Central memory CD8-positive, alpha-beta T cell (primary cell): Measurements from ENCODE around the gene BRD3.

Source experiments
- ATAC-seq: fragments of 150-1000 bp; cut with Tn5 transposase; replicated peaks from 2 replicates; pipeline ENCODE4 v1.10.0; 2022; ENCODE audit warnings: mild to moderate bottlenecking, moderate FRiP score, moderate number of reproducible peaks; ENCODE audit not compliant: poor library complexity, severe bottlenecking; ENCODE audit errors: extremely low read depth
- DNase-seq, 2 donors: peaks; one replicate each; pipeline ENCODE4 v3.0.0; 2021; ENCODE audit warnings: low spot score in 2 of 2
- H3K27ac Mint-ChIP-seq: one replicate; pipeline ENCODE4 v1.8.0; 2022; ENCODE audit warnings: low read depth, mild to moderate bottlenecking, moderate library complexity, mixed read lengths
- H3K27me3 Mint-ChIP-seq: one replicate; pipeline ENCODE4 v1.8.0; 2022; ENCODE audit warnings: mixed read lengths
- H3K36me3 Mint-ChIP-seq: one replicate; pipeline ENCODE4 v1.8.0; 2022; ENCODE audit warnings: mild to moderate bottlenecking, moderate library complexity, mixed read lengths; ENCODE audit not compliant: insufficient read depth
- H3K4me1 Mint-ChIP-seq: one replicate; pipeline ENCODE4 v1.8.0; 2022; ENCODE audit warnings: mixed read lengths
- H3K4me3 Mint-ChIP-seq: one replicate; pipeline ENCODE4 v1.8.0; 2022; ENCODE audit warnings: mild to moderate bottlenecking, moderate library complexity, mixed read lengths
- H3K9me3 Mint-ChIP-seq: one replicate; pipeline ENCODE4 v1.8.0; 2022; ENCODE audit warnings: mixed read lengths

BRD3 gene

GRCh38 chr9:134056483-134057306, 11.1 kb downstream of the BRD3 start:
- H3K27me3 Mint-ChIP-seq, result no peaks in the 10 kb centered on the region
- DNase-seq (no peak), ATAC-seq (no peak)
- no peaks in the 10 kb centered on the region for H3K9me3 Mint-ChIP-seq
- no peak overlapping the region for H3K27ac Mint-ChIP-seq
- H3K36me3 Mint-ChIP-seq, result peaks cover 16% of the 10 kb centered on the region
- peaks cover 38% of the 10 kb centered on the region for H3K4me1 Mint-ChIP-seq
- no peak overlapping the region for H3K4me3 Mint-ChIP-seq

- Mint-ChIP-seq H3K9me3 (no peaks in the 10 kb centered on the region), H3K4me3 (no peak overlapping the region), H3K27me3 (no peaks in the 10 kb centered on the region), H3K4me1 (peaks cover 38% of the 10 kb centered on the region), H3K27ac (no peak overlapping the region), H3K36me3 (peaks cover 23% of the 10 kb centered on the region)
- no peak for DNase-seq
- ATAC-seq, result no peak
Measured at GRCh38 chr9:134055981-134056461, 11.8 kb downstream of the BRD3 start.

DNA sequence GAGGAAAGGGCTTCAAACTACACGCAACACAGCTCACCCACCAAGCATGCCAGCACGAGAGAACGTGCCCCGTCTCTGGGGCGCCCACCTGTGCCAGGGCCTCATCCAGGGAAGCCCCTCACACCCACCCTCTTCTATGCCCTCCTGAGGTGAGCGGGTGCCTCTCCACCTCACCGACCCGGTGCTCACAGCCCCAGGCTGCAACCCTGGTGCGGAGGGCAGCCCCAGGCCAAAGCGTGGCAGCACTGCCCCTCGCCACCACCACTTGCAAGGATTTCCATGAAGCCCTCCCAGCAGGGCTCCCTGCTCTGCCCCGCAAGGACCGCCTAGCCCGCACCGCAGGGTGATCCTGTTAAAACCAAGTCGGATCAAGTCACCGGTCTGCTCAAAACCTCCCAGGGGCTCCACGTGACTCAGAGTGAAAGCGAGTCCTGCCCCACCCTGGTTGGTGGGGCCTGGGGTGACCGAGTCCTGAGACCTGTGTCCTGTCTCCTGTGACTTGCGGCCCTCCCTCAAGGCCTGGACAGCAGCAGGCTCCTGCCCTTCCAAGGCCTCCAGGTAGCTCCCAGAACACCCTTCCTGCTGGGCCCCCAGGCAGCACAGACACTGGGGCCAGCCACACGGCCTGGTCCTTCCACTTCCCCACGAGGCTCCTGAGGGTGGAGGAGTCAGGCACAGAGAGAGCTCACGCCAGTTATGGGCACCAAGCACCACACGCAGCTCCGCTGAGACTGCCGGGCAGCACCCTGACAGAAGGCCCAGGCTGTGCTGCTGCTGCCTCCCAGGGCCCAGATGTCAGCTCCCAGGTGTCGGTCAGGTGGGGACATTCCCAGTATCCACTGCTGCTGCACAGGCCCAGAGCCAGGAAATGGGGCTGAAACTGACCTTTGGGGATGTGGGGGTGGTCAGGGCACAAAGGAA, 12.7 kb downstream of the BRD3 start:
- peaks cover 24% of the 10 kb centered on the region for H3K36me3 Mint-ChIP-seq
- ATAC-seq (no peak), DNase-seq (no peak)
- no peak overlapping the region for H3K4me3 Mint-ChIP-seq
- peaks cover 32% of the 10 kb centered on the region for H3K4me1 Mint-ChIP-seq
- no peak overlapping the region for H3K27ac Mint-ChIP-seq
- no peaks in the 10 kb centered on the region for H3K9me3 Mint-ChIP-seq
- H3K27me3 Mint-ChIP-seq, result no peaks in the 10 kb centered on the region

DNA sequence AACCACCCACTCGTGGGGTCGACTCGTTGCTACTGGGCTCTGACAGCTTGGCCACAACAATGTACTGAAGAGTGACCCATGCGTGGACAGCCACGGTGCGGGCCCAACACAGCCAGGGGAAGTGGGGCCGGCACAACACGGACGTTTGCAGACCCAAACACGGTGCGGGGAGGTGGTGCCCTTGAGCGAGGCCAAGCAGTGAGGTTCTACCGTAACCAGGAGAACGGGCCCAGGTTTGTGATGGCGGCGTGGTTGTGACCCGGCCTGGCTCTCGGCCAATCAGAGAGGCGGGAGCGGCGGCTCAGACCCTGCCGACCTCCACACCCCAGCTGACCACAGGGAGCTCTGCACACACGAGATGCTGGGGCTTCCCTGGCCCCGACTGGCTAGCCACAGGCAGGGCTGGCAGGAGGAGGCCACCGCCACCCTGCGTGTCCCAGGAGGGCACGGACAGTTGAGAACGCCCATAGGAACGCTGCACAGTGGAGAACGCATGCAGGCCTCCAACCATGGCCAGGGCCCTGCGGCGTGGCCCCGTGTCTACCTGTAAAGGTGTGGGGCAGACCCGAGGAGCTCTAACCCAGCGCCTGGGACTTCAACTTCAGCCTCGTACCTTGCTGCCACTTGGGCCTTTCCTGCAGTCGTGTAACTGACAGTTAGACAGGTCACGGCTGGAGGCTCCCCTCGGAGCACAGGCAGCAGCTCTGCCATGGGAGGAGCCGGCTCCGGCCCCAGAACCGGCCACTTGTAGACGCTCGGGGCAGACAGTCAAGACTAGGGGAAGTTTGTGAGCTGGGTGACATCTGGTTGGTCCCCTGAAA, 13.7 kb downstream of the BRD3 start:
- ATAC-seq (no peak), DNase-seq (no peak)
- H3K36me3 Mint-ChIP-seq, result peaks cover 28% of the 10 kb centered on the region
- H3K9me3 Mint-ChIP-seq, result no peaks in the 10 kb centered on the region
- H3K27me3 Mint-ChIP-seq, result no peaks in the 10 kb centered on the region
- H3K4me3 Mint-ChIP-seq, result no peak overlapping the region
- no peak overlapping the region for H3K27ac Mint-ChIP-seq
- peaks cover 23% of the 10 kb centered on the region for H3K4me1 Mint-ChIP-seq

- Mint-ChIP-seq H3K27ac (no peak overlapping the region), H3K4me1 (peaks cover 15% of the 10 kb centered on the region), H3K36me3 (peaks cover 30% of the 10 kb centered on the region), H3K4me3 (no peak overlapping the region), H3K27me3 (no peaks in the 10 kb centered on the region), H3K9me3 (no peaks in the 10 kb centered on the region)
- no peak for DNase-seq
- ATAC-seq, result no peak
Measured at GRCh38 chr9:134053401-134053871, 14.4 kb downstream of the BRD3 start.

DNA sequence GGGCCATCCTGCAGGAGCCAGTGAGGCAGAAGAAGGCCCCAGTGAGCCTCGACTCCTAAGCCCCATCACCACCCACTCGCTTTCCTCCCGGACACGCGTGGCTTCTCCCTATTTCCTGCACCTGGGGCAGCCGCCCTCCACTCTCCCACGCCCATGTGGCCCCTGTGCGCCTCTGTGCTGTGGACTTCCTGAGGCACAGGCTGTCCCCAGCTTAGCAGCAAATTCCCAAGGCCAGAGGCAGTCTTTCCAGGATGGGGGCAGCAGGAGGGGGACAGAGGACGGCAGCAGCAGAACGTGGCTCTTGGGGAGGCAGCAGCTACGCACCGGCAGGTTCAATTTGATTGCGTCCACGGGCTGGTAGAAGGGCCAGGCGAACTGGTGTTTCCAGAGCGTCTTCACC, 14.9 kb downstream of the BRD3 start:
- H3K4me1 Mint-ChIP-seq, result peaks cover 14% of the 10 kb centered on the region
- no peak overlapping the region for H3K27ac Mint-ChIP-seq
- H3K36me3 Mint-ChIP-seq, result peaks cover 30% of the 10 kb centered on the region

DNA sequence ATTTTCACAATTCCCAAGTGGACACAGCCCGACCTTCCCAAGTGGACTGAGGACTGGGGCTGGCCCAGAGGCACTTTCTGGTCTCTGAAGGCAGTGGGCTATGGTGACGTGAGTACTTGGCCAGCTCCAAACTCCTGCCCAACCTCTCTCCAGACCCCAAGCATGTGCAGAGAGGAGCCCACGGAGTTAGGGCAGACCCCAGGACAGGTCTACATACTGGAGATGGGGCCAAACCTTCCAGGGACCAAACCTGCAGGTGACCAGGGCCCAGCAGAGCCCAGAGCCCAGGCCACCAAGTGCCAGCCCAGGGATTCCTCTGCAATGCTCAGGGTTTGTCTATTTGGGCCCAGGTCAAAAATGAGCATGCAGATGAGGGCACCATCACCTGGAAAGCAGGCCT, 15.3 kb downstream of the BRD3 start:
- H3K27ac Mint-ChIP-seq, result no peak overlapping the region
- no peak for DNase-seq
- H3K9me3 Mint-ChIP-seq, result no peaks in the 10 kb centered on the region
- H3K36me3 Mint-ChIP-seq, result peaks cover 29% of the 10 kb centered on the region
- ATAC-seq, result no peak
- H3K27me3 Mint-ChIP-seq, result no peaks in the 10 kb centered on the region
- H3K4me1 Mint-ChIP-seq, result peaks cover 14% of the 10 kb centered on the region
- H3K4me3 Mint-ChIP-seq, result no peak overlapping the region

More for the DNA sequence above, 14.9 kb downstream of the BRD3 start:
- H3K27me3 Mint-ChIP-seq, result no peaks in the 10 kb centered on the region
- no peak for DNase-seq
- H3K4me3 Mint-ChIP-seq, result no peak overlapping the region
- ATAC-seq, result no peak
- no peaks in the 10 kb centered on the region for H3K9me3 Mint-ChIP-seq

- no peak overlapping the region for H3K27ac Mint-ChIP-seq
- no peak for ATAC-seq
- no peak overlapping the region for H3K4me3 Mint-ChIP-seq
- DNase-seq, result no peak
- H3K4me1 Mint-ChIP-seq, result peaks cover 3% of the 10 kb centered on the region
- H3K36me3 Mint-ChIP-seq, result peaks cover 30% of the 10 kb centered on the region
- no peaks in the 10 kb centered on the region for H3K9me3 Mint-ChIP-seq
- H3K27me3 Mint-ChIP-seq, result no peaks in the 10 kb centered on the region
Measured at GRCh38 chr9:134051319-134051718, 16.5 kb downstream of the BRD3 start.

DNA sequence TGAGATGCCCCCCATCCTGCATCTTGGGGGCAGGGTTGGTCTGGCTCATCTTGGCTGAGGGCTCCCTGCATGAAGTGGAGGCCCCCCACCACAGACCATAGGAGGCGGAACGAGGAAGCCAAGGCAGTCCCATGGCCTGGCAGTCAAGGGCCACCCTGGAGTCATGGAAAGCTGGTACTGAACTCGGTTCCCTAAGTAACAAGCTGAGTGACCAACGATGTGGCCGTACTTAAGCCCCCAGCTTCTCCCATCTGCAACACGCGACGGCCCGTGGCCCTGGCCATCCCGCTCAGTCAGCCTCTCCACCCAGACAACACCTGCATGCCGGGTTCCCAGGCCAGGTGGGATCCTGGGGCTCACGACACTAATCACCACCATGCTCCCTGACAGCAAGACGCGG, 17.1 kb downstream of the BRD3 start:
- Mint-ChIP-seq H3K9me3 (no peaks in the 10 kb centered on the region), H3K27me3 (no peaks in the 10 kb centered on the region), H3K4me1 (no peaks in the 10 kb centered on the region), H3K4me3 (no peak overlapping the region), H3K36me3 (peaks cover 30% of the 10 kb centered on the region), H3K27ac (no peak overlapping the region)
- no peak for ATAC-seq
- no peak for DNase-seq

DNA sequence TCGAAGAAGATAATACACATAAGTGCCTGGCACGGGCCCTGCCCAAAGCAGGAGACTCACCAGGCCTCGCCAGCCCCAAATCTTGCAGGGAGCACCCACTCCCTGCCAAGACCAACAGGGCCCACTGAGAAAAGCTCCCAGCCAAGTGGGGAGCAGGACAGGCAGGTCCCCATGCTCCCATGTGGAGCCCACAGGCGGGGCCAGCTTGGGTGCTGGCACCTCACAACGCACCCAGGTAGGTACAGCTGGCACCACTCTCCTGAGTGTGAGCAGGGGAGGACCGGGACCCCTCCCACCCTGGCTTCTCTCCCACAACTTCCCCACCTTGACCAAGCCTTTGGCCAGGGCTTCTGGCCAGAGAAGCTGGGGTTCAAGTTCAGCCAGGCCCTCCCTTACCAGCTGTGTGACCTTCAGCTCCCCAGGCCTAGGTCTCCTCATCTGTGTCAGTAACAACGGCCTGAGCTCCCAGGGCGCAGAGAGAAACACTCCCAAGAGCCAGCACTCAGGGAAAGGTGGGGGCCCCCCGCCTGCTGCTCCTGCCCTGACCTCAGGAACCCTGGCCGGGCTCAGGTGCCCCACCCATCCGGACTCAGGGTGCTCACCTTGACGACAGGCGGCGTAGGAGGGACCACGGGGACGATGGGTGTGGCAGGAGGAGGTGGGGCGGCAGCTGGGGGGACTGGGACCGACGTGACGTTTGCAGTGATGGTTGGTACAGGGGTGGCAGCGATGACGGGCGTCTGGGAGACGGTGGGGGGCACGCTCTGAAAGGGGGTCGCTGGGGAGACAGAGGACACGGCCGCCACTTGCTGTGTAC, 17.8 kb downstream of the BRD3 start:
- no peak for ATAC-seq
- H3K4me3 Mint-ChIP-seq, result no peak overlapping the region

GRCh38 chr9:134049236-134049635, 18.6 kb downstream of the BRD3 start:
- Mint-ChIP-seq H3K9me3 (no peaks in the 10 kb centered on the region), H3K36me3 (peaks cover 30% of the 10 kb centered on the region), H3K4me3 (no peak overlapping the region), H3K27ac (no peak overlapping the region), H3K4me1 (no peaks in the 10 kb centered on the region), H3K27me3 (no peaks in the 10 kb centered on the region)
- DNase-seq, result no peak
- no peak for ATAC-seq

More for the DNA sequence above, 17.8 kb downstream of the BRD3 start:
- H3K27me3 Mint-ChIP-seq, result no peaks in the 10 kb centered on the region
- H3K27ac Mint-ChIP-seq, result no peak overlapping the region
- DNase-seq, result no peak
- no peaks in the 10 kb centered on the region for H3K4me1 Mint-ChIP-seq
- no peaks in the 10 kb centered on the region for H3K9me3 Mint-ChIP-seq
- H3K36me3 Mint-ChIP-seq, result peaks cover 30% of the 10 kb centered on the region
